Sigmoid colon (tissue), 7 donors: ENCODE data around the gene PRKN. TPM values are rescaled to one million over a fixed set of nuclear protein-coding genes. Genes with fewer than 3 reads are reported as not detected.

Source experiments
- DNase-seq: peaks from one replicate; pipeline ENCODE4 v3.0.0-alpha.2; 2019
- H3K27ac ChIP-seq, 4 donors: fragments of 200-600 bp; sonication (generic); one replicate each; pipeline ENCODE4 v1.5.1; 2016 to 2019; ENCODE audit warnings: mild to moderate bottlenecking in 1 of 4
- H3K27me3 ChIP-seq, 3 donors: fragments of 200-600 bp; sonication (generic); one replicate each; pipeline ENCODE4 v1.5.1; 2019; ENCODE audit warnings: mild to moderate bottlenecking in 1 of 3
- H3K36me3 ChIP-seq, 4 donors: fragments of 200-600 bp; sonication (generic); one replicate each; pipeline ENCODE4 v1.5.1; 2016 to 2019
- H3K4me1 ChIP-seq, 4 donors: fragments of 200-600 bp; sonication (generic); one replicate each; pipeline ENCODE4 v1.5.1; 2017 to 2019
- H3K4me3 ChIP-seq, 4 donors: fragments of 200-600 bp; sonication (generic); one replicate each; pipeline ENCODE4 v1.5.1; 2017 to 2019; ENCODE audit warnings: mild to moderate bottlenecking in 2 of 4, moderate library complexity in 1 of 4
- H3K9me3 ChIP-seq, 4 donors: fragments of 200-600 bp in 3 of 4; sonication (generic) in 3 of 4; one replicate each; pipeline versions ENCODE4 v1.5.1 to v1.6.1; 2013 to 2019
- EP300 ChIP-seq, 4 donors: sonication (generic); formaldehyde crosslinking; IDR thresholded peaks; one replicate each; pipeline ENCODE4 v1.6.1; 2017; ENCODE audit warnings: antibody characterized with exemption in 4 of 4
- POLR2A ChIP-seq, 2 donors: fragments of 450-650 bp; IDR thresholded peaks; one replicate each; pipeline ENCODE4 v1.6.1; 2016; ENCODE audit warnings: antibody characterized with exemption in 2 of 2, mild to moderate bottlenecking in 2 of 2, moderate library complexity in 2 of 2
- POLR2AphosphoS5 ChIP-seq, 4 donors: sonication (generic); formaldehyde crosslinking; IDR thresholded peaks; one replicate each; pipeline ENCODE4 v1.6.1; 2017; ENCODE audit warnings: antibody characterized with exemption in 4 of 4
- WGBS, 2 donors: extraction: QIAGEN DNeasy Blood & Tissue Kit; methylation state at CpG; one replicate each; pipeline ENCODE4 v1.1.7; 2013; 5-methylcytosine and 5-hydroxymethylcytosine counted together
- intact Hi-C: fragments of 100-400 bp; cut with DNase I; formaldehyde crosslinking; loops from one replicate; pipeline ENCODE4 v1.15.1; 2023
- polyA plus RNA-seq, 3 donors: library from polyadenylated mRNA; stranded (reverse); fragments of 200-250 nt; gene quantifications; one replicate each; pipeline ENCODE4 v1.2.3, GENCODE V29; 2013
- total RNA-seq, 4 donors: library from RNA; depleted of rRNA; stranded (reverse); fragments of >200 nt; gene quantifications; one replicate each; pipeline ENCODE4 v1.1.0, GENCODE V29; 2016
- TF ChIP-seq, protein P1 (sequence below), 4 experiments: fragments of 450-650 bp in 3 of 4; fragments of 200-600 bp in 1 of 4; IDR thresholded peaks; one replicate each; pipeline ENCODE4 v1.5.1; 2016 to 2019; ENCODE audit warnings: antibody characterized with exemption in 4 of 4, mild to moderate bottlenecking in 3 of 4, moderate library complexity in 2 of 4
- donor health status: healthy with polysubstance abuse.
- donor health status: Bipolar disorder and iron deficiency.
- donor health status: healthy.

PRKN gene
- total and polyA plus RNA-seq, 7 donors = 0.38 to 173 (median 9.7) TPM

DNA sequence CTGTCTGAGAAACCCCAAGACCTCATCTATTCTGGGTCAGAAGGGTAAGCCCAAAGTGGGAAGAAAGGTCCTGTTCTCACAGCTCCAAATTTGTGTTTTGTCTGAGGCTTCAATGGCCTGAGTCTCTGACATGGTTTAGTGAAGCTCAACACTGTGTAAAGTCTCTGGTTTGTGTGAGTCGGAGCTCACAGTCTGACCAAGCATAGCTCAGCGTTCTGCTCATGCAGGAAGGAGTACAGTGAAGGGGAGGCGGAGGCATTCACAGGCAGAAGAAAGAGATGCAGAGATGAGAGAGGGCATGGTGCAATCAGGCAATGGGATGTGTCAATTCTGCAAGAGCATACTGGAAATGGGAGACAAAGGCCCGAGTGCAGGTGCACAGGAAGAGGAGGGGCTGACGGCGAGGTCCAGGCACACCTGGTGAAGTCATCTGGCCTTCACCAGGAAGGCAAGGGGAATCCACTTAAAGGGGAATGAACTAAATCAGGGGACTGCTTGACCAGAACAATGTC is 990.7 kb downstream of the PRKN start:
- intact Hi-C loops = no loop called here

DNA sequence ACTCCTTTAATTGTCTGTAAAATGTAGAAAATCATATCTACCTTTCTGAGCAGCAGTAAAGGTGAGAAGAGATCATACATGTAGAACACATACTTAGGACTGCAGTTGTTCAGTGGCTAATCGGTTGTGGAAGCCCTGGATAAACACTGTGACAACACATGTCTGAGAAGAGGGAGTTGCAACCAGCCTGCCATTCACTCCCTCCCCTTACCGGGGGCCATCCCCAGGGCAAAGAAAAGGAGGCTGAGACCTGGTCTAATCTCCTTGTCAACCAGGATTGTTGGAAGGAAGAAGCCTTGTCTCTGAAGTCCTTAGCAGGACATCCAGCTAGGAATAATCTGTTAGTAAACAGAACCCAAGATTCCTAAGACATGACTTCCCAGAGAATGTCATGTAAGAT is 991.2 kb downstream of the PRKN start:
- Histone ChIP-seq H3K27me3 (no peaks in the 10 kb centered on the region), H3K27ac (no peak overlapping the region), H3K4me1 (no peaks in the 10 kb centered on the region), H3K4me3 (no peak overlapping the region), H3K9me3 (no peaks in the 10 kb centered on the region), H3K36me3 (no peaks in the 10 kb centered on the region)
- TF ChIP-seq, protein P1, sequence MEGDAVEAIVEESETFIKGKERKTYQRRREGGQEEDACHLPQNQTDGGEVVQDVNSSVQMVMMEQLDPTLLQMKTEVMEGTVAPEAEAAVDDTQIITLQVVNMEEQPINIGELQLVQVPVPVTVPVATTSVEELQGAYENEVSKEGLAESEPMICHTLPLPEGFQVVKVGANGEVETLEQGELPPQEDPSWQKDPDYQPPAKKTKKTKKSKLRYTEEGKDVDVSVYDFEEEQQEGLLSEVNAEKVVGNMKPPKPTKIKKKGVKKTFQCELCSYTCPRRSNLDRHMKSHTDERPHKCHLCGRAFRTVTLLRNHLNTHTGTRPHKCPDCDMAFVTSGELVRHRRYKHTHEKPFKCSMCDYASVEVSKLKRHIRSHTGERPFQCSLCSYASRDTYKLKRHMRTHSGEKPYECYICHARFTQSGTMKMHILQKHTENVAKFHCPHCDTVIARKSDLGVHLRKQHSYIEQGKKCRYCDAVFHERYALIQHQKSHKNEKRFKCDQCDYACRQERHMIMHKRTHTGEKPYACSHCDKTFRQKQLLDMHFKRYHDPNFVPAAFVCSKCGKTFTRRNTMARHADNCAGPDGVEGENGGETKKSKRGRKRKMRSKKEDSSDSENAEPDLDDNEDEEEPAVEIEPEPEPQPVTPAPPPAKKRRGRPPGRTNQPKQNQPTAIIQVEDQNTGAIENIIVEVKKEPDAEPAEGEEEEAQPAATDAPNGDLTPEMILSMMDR (IDR thresholded peaks at IDR 0.05) = no peak
- TF ChIP-seq POLR2A (IDR thresholded peaks at IDR 0.05) (no peak), EP300 (IDR thresholded peaks at IDR 0.05) (no peak), POLR2AphosphoS5 (IDR thresholded peaks at IDR 0.05) (no peak)
- WGBS, 2 donors = 26 to 78% methylated on average over 2 of the region's 2 CpGs
- intact Hi-C loops = no loop called here
- DNase-seq = no peak

More for the DNA sequence above, 990.7 kb downstream of the PRKN start:
- WGBS, 2 donors = 56 to 66% methylated on average over 6 of the region's 6 CpGs
- Histone ChIP-seq H3K27me3 (no peaks in the 10 kb centered on the region), H3K4me3 (no peak overlapping the region), H3K27ac (no peak overlapping the region), H3K9me3 (no peaks in the 10 kb centered on the region), H3K4me1 (no peaks in the 10 kb centered on the region), H3K36me3 (no peaks in the 10 kb centered on the region)
- DNase-seq = no peak
- TF ChIP-seq POLR2AphosphoS5 (IDR thresholded peaks at IDR 0.05) = no peak
- TF ChIP-seq EP300 (IDR thresholded peaks at IDR 0.05) = no peak
- no peak for TF ChIP-seq POLR2A (IDR thresholded peaks at IDR 0.05)
- TF ChIP-seq, protein P1 (IDR thresholded peaks at IDR 0.05) = no peak

DNA sequence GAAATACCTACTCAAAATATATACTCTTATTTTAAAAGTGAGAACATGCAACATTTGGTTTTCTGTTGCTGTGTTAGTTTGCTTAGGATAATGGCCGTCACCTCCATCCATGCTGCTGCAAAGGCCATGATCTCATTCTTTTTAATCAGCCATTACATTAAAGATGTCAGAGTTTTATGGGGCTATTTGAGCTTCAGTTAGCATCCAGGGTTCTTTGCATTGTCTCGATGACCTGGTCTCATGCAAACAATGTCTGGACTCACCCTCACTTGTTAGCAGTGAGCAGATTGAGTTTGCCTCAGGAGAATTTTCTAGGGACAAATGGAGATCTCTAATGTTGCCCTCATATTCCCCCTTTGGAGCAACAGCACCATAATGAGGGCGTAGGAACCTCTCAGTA is 995.0 kb downstream of the PRKN start:
- no peaks in the 10 kb centered on the region for H3K4me1 ChIP-seq
- DNase-seq = no peak
- no peak overlapping the region for H3K27ac ChIP-seq
- 29 to 78% methylated on average over 3 of the region's 3 CpGs for WGBS, 2 donors
- no peaks in the 10 kb centered on the region for H3K36me3 ChIP-seq
- TF ChIP-seq, protein P1 (IDR thresholded peaks at IDR 0.05) = no peak
- TF ChIP-seq POLR2AphosphoS5 (IDR thresholded peaks at IDR 0.05) (no peak), POLR2A (IDR thresholded peaks at IDR 0.05) (no peak), EP300 (IDR thresholded peaks at IDR 0.05) (no peak)
- no peaks in the 10 kb centered on the region for H3K9me3 ChIP-seq
- H3K27me3 ChIP-seq = no peaks in the 10 kb centered on the region
- H3K4me3 ChIP-seq = no peak overlapping the region
- intact Hi-C loops = no loop called here

DNA sequence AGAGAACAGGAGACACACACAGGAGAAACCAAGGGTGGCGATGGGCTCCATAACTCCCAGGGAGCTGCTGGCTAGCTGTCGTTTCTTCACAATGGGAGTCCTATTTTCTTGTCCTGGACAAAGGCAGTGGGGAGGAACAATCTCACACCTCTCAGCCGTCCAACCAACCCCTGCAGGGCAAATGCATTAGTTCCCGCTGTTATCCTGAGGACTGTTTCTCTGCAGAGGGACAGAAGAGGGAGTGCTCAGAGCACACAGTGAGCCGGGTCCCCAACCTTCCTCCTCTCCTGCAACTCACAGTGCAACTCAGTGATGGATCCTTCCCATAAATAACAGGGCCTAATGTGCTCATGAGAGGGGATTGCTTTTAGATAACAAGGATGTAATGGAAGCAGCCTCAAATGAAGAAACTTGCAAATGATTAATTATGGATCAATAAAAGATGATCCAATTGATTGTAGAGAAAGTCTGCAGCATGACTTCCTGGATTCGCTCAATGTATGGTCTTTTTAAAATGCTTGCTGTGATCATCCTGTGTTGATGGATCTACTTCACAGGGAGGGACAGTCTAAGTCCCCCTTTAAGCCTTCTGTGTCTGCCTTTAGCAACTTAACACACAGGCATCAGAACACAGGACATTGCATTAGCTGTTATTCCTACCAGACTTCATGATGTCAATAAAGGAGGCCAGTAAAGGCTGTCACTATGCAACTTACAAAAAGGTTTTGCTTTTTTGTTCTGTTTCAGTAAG is 1000.3 kb downstream of the PRKN start:
- Histone ChIP-seq H3K9me3 (no peaks in the 10 kb centered on the region), H3K4me1 (no peaks in the 10 kb centered on the region), H3K27ac (no peak overlapping the region), H3K4me3 (no peak overlapping the region), H3K36me3 (no peaks in the 10 kb centered on the region), H3K27me3 (no peaks in the 10 kb centered on the region)
- 74 to 85% methylated on average over 6 of the region's 6 CpGs for WGBS, 2 donors
- TF ChIP-seq POLR2A (IDR thresholded peaks at IDR 0.05) = no peak
- no peak for TF ChIP-seq EP300 (IDR thresholded peaks at IDR 0.05)
- no peak for TF ChIP-seq POLR2AphosphoS5 (IDR thresholded peaks at IDR 0.05)
- TF ChIP-seq, protein P1 (IDR thresholded peaks at IDR 0.05) = no peak
- intact Hi-C loops = no loop called here
- no peak for DNase-seq
